Liver (tissue), 3 donors: ENCODE data around the gene FBP1.

Source experiments
- CTCF ChIP-seq: fragments of 150-350 bp; IDR thresholded peaks from 2 replicates; pipeline ENCODE4 v1.5.1; 2017; ENCODE audit warnings: improper control_type of control experiment, low read depth, low read length; ENCODE audit not compliant: missing input control
- EGR1 ChIP-seq, 2 donors: IDR thresholded peaks; 2 replicates each; pipeline ENCODE4 v1.6.1; 2016 to 2018; ENCODE audit warnings: antibody characterized with exemption in 2 of 2, low read depth in 2 of 2
- FOXA1 ChIP-seq: IDR thresholded peaks from 2 replicates; pipeline ENCODE4 v1.6.1; 2016; ENCODE audit warnings: antibody characterized with exemption
- FOXA2 ChIP-seq: IDR thresholded peaks from 2 replicates; pipeline ENCODE4 v1.6.1; 2016; ENCODE audit warnings: antibody characterized with exemption
- GABPA ChIP-seq, 2 donors: IDR thresholded peaks in 1 of 2; conservative IDR thresholded peaks in 1 of 2; 2 replicates each; pipeline ENCODE4 v1.6.1; 2016; ENCODE audit warnings: antibody characterized with exemption in 2 of 2, mild to moderate bottlenecking in 1 of 2, moderate library complexity in 1 of 2
- HNF4G ChIP-seq: IDR thresholded peaks from 2 replicates; pipeline ENCODE4 v1.6.1; 2016; ENCODE audit warnings: antibody characterized with exemption
- MAX ChIP-seq: IDR thresholded peaks from 2 replicates; pipeline ENCODE4 v1.6.1; 2016; ENCODE audit warnings: antibody characterized with exemption
- NR2F2 ChIP-seq: IDR thresholded peaks from 2 replicates; pipeline ENCODE4 v1.6.1; 2016; ENCODE audit warnings: antibody characterized with exemption
- RAD21 ChIP-seq, 2 donors: IDR thresholded peaks; 2 replicates each; pipeline ENCODE4 v1.6.1; 2016; ENCODE audit warnings: antibody characterized with exemption in 2 of 2, mild to moderate bottlenecking in 2 of 2
- REST ChIP-seq: IDR thresholded peaks from 2 replicates; pipeline ENCODE4 v1.6.1; 2016; ENCODE audit warnings: antibody characterized with exemption, mild to moderate bottlenecking
- TAF1 ChIP-seq: conservative IDR thresholded peaks from 2 replicates; pipeline ENCODE4 v1.6.1; 2016; ENCODE audit warnings: antibody characterized with exemption, mild to moderate bottlenecking
- YY1 ChIP-seq: IDR thresholded peaks from 2 replicates; pipeline ENCODE4 v1.6.1; 2016; ENCODE audit warnings: antibody characterized with exemption, mild to moderate bottlenecking
- ZBTB33 ChIP-seq: IDR thresholded peaks from 2 replicates; pipeline ENCODE4 v1.6.1; 2016; ENCODE audit warnings: antibody characterized with exemption
- donor health status: healthy.
- donor health status: healthy.

GRCh38 chr9:94650949-94651348, 11.6 kb upstream of the FBP1 start:
- TF ChIP-seq CTCF: no peak
- TF ChIP-seq MAX: no peak
- TF ChIP-seq RAD21 (IDR thresholded peaks at IDR 0.05): no peak
- TF ChIP-seq REST: no peak
- no peak for TF ChIP-seq FOXA2
- TF ChIP-seq ZBTB33: no peak
- TF ChIP-seq TAF1: no peak
- no peak for TF ChIP-seq FOXA1
- TF ChIP-seq EGR1 (IDR thresholded peaks at IDR 0.05; ENCODE audit: low read depth in 2 of 2): no peak
- no peak for TF ChIP-seq YY1
- TF ChIP-seq GABPA (IDR thresholded peaks at IDR 0.05 in 1 of 2, conservative IDR thresholded peaks at IDR 0.05 in 1 of 2): no peak
- TF ChIP-seq NR2F2: no peak
- no peak for TF ChIP-seq HNF4G
